Measurements from ENCODE around the gene PPP1R12C.

The PPP1R12C gene

GRCh38 chr19:55080968-55081769 lies 36.3 kb downstream of the PPP1R12C start:
- TF ChIP-seq CTCF (IDR thresholded peaks at IDR 0.05), result peak; percentile 34
- TF ChIP-seq ZFX (IDR thresholded peaks at IDR 0.05; ENCODE audit: borderline replicate concordance), result no peak
- H3K27ac ChIP-seq, result peak overlapping the region; percentile 95

DNA sequence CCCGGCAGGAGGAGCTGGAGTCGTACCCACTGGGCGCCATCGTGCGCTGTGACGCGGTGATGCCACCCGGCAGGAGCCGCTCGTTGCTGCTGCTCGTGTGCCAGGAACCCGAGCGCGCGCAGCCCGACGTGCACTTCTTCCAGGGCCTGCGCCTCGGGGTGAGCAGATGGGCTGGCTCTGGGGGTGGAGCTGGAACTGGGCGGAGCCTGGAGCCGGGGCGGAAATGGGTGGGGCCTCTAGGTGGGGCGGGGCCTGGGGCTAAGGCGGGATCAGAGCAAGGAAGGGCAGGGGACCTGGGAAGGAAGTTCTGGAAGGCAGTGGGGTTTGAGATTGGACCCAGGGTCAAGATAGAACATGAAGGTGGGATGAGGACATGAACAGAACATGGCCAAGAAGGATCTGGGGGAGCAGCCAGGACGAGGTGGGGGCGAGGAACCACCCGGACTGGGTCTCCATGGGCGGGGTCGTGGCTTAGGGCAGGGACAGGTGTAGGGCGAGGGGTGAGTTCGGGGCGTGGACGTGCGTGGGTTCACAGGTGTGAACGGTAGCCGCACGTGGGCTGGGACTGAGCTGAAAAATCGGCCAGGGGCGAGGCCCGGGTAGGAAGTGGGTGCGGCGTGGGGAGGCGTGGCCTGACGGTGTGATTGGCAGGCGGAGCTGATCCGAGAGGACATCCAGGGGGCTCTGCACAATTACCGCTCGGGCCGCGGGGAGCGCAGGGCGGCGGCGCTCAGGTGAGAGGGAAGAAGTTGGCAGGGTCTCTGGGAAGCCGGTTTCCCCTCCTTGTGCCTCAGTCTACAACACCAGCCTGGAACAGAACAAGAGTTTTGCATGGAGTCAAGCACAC lies 37.1 kb downstream of the PPP1R12C start:
- peak; percentile 32 for TF ChIP-seq CTCF (IDR thresholded peaks at IDR 0.05)
- no peak for TF ChIP-seq ZFX (IDR thresholded peaks at IDR 0.05; ENCODE audit: borderline replicate concordance)
- H3K27ac ChIP-seq, result peak overlapping the region; percentile 95

DNA sequence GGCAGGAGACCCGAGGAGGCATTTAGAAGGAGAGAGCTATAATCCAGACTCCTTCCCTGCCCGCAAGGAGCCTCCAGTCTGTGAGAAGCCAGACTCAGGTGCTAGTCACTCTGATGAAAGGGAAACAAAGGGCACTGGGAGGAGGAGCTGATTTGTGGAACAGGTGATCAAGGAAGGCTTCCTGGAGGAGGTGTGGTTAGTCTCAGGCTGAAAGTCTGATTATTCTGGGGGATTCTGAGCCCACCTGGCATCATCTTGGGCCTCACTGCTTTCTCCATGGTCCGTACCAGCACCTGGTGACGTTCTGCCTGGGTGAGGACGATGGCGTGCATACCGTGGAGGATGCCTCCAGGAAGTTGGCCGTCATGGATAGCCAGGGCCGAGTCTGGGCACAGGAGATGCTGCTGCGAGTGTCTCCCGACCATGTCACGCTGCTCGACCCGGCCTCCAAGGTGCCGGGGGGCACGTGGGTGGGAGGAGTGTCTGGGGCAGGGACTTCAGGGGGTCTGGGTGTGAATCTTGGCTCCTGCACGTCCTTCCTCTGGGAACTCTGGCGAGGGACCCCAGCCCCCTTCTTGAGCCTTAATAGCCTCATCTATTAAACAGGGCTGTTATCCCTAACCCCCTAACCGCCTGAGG lies 37.9 kb downstream of the PPP1R12C start:
- peak overlapping the region; percentile 95 for H3K27ac ChIP-seq
- TF ChIP-seq ZFX (IDR thresholded peaks at IDR 0.05; ENCODE audit: borderline replicate concordance) (no peak), CTCF (IDR thresholded peaks at IDR 0.05) (no peak)

- H3K27ac ChIP-seq, result peak overlapping the region; percentile 95
- TF ChIP-seq CTCF (IDR thresholded peaks at IDR 0.05), result no peak
- no peak for TF ChIP-seq ZFX (IDR thresholded peaks at IDR 0.05; ENCODE audit: borderline replicate concordance)
Observed at GRCh38 chr19:55078996-55079395, 38.4 kb downstream of the PPP1R12C start.

- TF ChIP-seq CTCF (IDR thresholded peaks at IDR 0.05) (no peak), ZFX (IDR thresholded peaks at IDR 0.05; ENCODE audit: borderline replicate concordance) (no peak)
Observed at GRCh38 chr19:55077106-55077505, 40.3 kb downstream of the PPP1R12C start.

DNA sequence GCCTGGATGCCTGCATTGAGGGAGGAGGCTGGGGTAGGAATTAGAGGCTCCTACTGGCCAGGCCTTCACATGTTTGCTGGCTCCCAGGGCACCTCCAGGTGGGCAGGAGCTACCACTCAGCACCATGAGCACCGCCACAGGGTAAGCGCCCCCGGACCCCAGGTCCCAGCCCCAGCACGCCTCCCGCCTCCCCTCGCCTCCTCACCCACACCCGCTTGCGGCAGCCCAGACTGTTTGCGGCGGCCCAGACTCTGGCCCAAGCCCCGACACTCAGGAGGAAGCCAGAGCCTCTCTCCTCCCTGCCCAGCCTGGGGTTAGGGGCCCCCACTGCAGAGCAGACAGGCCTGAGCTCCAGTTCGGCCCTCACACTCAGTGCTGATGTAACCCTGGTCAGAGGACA lies 41.1 kb downstream of the PPP1R12C start:
- TF ChIP-seq CTCF (IDR thresholded peaks at IDR 0.05) (no peak), ZFX (IDR thresholded peaks at IDR 0.05; ENCODE audit: borderline replicate concordance) (no peak)
- peak overlapping the region; percentile 51 for H3K27ac ChIP-seq

More at GRCh38 chr19:55077106-55077505, 40.3 kb downstream of the PPP1R12C start:
- H3K27ac ChIP-seq, result peak overlapping the region; percentile 51; the same call in 1 of the 2 replicates
